Gastroesophageal sphincter (tissue), 4 donors: Measurements from ENCODE around the gene AGAP3. TPM values are rescaled to one million over a fixed set of nuclear protein-coding genes. Genes with fewer than 3 reads are reported as not detected.

Source experiments
- ATAC-seq: fragments of 150-250 bp; one replicate; pipeline ENCODE4 v1.9.1; 2016; ENCODE audit warnings: mild to moderate bottlenecking, moderate library complexity
- H3K27ac ChIP-seq, 4 donors: fragments of 200-600 bp; sonication (generic) in 3 of 4; 1 replicate in 3 of 4; 2 replicates in 1 of 4; pipeline ENCODE4 v1.5.1; 2016 to 2019
- H3K27me3 ChIP-seq: fragments of 200-600 bp; sonication (generic); one replicate; pipeline ENCODE4 v1.5.1; 2019
- H3K36me3 ChIP-seq, 2 donors: fragments of 200-600 bp; sonication (generic); one replicate each; pipeline ENCODE4 v1.5.1; 2019; ENCODE audit warnings: control low read depth in 1 of 2
- H3K4me1 ChIP-seq, 3 donors: fragments of 200-600 bp; sonication (generic); 1 replicate in 2 of 3; 2 replicates in 1 of 3; pipeline ENCODE4 v1.5.1; 2016 to 2019; ENCODE audit warnings: control low read depth in 2 of 3
- H3K4me3 ChIP-seq, 2 donors: fragments of 200-600 bp; sonication (generic); one replicate each; pipeline ENCODE4 v1.5.1; 2019; ENCODE audit warnings: mild to moderate bottlenecking in 1 of 2, moderate library complexity in 1 of 2
- H3K9me3 ChIP-seq, 3 donors: fragments of 200-600 bp; sonication (generic); one replicate each; pipeline ENCODE4 v1.5.1; 2017 to 2019; ENCODE audit warnings: control low read depth in 2 of 3
- CTCF ChIP-seq, 4 experiments: fragments of 200-600 bp in 2 of 4; fragments of 450-650 bp in 2 of 4; sonication (generic) in 1 of 4; IDR thresholded peaks; one replicate each; pipeline ENCODE4 v1.5.1; 2017 to 2019; ENCODE audit warnings: antibody characterized with exemption in 4 of 4, mild to moderate bottlenecking in 2 of 4, moderate library complexity in 2 of 4
- EP300 ChIP-seq: sonication (generic); formaldehyde crosslinking; IDR thresholded peaks from one replicate; pipeline ENCODE4 v1.6.1; 2017; ENCODE audit warnings: antibody characterized with exemption, mild to moderate bottlenecking
- POLR2A ChIP-seq, 2 donors: fragments of 450-650 bp; IDR thresholded peaks; one replicate each; pipeline ENCODE4 v1.6.1; 2017; ENCODE audit warnings: antibody characterized with exemption in 2 of 2, mild to moderate bottlenecking in 2 of 2, moderate library complexity in 1 of 2
- POLR2AphosphoS5 ChIP-seq: sonication (generic); formaldehyde crosslinking; IDR thresholded peaks from one replicate; pipeline ENCODE4 v1.6.1; 2017; ENCODE audit warnings: antibody characterized with exemption
- WGBS, 2 donors: methylation state at CpG; one replicate each; pipeline ENCODE4 v1.1.5; 2018; ENCODE audit warnings: low coverage in 1 of 2; 5-methylcytosine and 5-hydroxymethylcytosine counted together
- total RNA-seq, 4 donors: library from RNA; depleted of rRNA; stranded (reverse); fragments of >200 nt; gene quantifications; one replicate each; pipeline ENCODE4 v1.1.0, GENCODE V29; 2016

The AGAP3 gene
- total RNA-seq, 4 donors from 2014 or later, result 36.3 to 68.2 (median 55.7) TPM

GRCh38 chr7:151130741-151131157 is 44.5 kb downstream of the AGAP3 start:
- Histone ChIP-seq H3K4me1 (peaks cover 0 to 17% (median 0%) of the 10 kb centered on the region in 3 donors), H3K9me3 (no peaks in the 10 kb centered on the region), H3K27ac (no peak overlapping the region), H3K36me3 (peaks cover 0 to 93% of the 10 kb centered on the region in 2 donors), H3K4me3 (no peak overlapping the region), H3K27me3 (no peaks in the 10 kb centered on the region)
- WGBS, 2 donors, result no CpG with 5 or more reads among the region's 17 CpGs
- no peak for ATAC-seq
- no peak for TF ChIP-seq CTCF (IDR thresholded peaks at IDR 0.05)
- no peak for TF ChIP-seq POLR2AphosphoS5
- no peak for TF ChIP-seq POLR2A (IDR thresholded peaks at IDR 0.05)
- no peak for TF ChIP-seq EP300

DNA sequence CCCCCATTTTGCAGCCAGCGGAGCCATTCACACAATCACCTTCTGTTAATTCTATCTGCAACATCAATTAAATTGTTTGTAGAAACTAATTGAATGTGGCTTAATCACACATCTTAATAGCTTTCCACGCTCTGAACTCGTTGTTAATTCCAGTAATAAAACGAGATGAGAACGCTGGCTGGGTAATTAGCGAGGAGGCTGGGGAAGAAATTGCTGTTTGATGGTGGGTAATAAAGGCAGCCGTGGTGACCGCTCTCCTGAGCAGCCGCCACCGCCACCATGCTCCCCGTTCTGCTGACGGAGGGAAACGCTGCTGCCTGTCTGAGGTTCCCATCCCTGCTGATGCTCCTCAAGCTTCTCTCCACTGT is 44.9 kb downstream of the AGAP3 start:
- Histone ChIP-seq H3K9me3 (no peaks in the 10 kb centered on the region), H3K4me1 (peaks cover 0 to 12% (median 0%) of the 10 kb centered on the region in 3 donors), H3K27me3 (no peaks in the 10 kb centered on the region), H3K27ac (no peak overlapping the region), H3K36me3 (peaks cover 0 to 98% of the 10 kb centered on the region in 2 donors), H3K4me3 (no peak overlapping the region)
- no peak for ATAC-seq
- TF ChIP-seq POLR2A (IDR thresholded peaks at IDR 0.05) (no peak), EP300 (no peak), CTCF (IDR thresholded peaks at IDR 0.05) (no peak), POLR2AphosphoS5 (no peak)
- 87 to 88% methylated on average over 9 to 10 of the region's 13 CpGs for WGBS, 2 donors

DNA sequence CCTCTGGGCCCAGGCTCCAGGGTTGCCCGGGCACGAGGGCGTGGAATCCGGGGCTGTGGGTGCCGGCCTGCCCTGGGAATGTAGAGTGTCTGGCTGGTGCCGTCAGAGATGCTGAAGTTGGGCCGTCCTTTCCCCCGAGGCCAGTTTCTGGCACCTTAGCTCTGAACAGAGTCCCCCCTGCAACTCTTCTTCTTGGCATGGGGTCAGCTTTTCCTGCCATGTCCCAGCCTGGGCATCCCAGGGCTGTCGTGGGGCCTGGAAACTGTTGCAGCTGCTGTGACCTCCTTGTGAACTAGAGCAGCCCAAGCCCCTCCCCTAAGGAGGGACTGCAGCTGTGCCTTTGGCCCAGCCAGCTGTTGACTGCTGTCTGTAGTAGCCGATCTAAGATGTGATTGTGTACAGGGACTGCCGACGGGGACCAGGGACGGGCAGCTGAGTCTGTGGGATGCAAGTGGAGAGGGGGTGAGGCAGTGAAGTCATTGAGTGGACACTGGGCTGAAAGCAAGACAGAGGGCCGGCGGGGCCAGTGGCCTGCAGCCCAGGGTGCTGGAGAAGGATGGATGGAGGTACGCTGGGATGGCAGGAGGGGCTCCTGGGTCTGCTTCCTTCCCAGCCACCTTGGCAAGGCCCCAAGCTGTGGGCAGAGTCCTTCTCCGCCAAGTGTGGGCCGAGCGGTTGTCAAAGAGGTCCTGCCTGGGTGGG is 45.5 kb downstream of the AGAP3 start:
- no peak overlapping the region for H3K27ac ChIP-seq
- no peak overlapping the region for H3K4me3 ChIP-seq
- peaks cover 0 to 100% of the 10 kb centered on the region in 2 donors for H3K36me3 ChIP-seq
- 75% methylated on average over 4 of the region's 19 CpGs; no CpG with 5 or more reads in 1 of the 2 donors for WGBS, 2 donors
- ATAC-seq, result peak; percentile 16
- TF ChIP-seq POLR2AphosphoS5 (no peak), EP300 (no peak), CTCF (IDR thresholded peaks at IDR 0.05) (no peak), POLR2A (IDR thresholded peaks at IDR 0.05) (no peak)
- H3K27me3 ChIP-seq, result no peaks in the 10 kb centered on the region
- H3K4me1 ChIP-seq, result peaks cover 0 to 8% (median 0%) of the 10 kb centered on the region in 3 donors
- H3K9me3 ChIP-seq, result no peaks in the 10 kb centered on the region

GRCh38 chr7:151132461-151133205 is 46.4 kb downstream of the AGAP3 start:
- peaks cover 0 to 8% (median 0%) of the 10 kb centered on the region in 3 donors for H3K4me1 ChIP-seq
- 93 to 100% methylated on average over 1 to 5 of the region's 21 CpGs for WGBS, 2 donors
- H3K9me3 ChIP-seq, result no peaks in the 10 kb centered on the region
- no peak for TF ChIP-seq EP300
- no peak for TF ChIP-seq POLR2A (IDR thresholded peaks at IDR 0.05)
- TF ChIP-seq POLR2AphosphoS5, result no peak
- TF ChIP-seq CTCF (IDR thresholded peaks at IDR 0.05), result no peak
- H3K4me3 ChIP-seq, result no peak overlapping the region
- H3K27me3 ChIP-seq, result no peaks in the 10 kb centered on the region
- peaks cover 0 to 100% of the 10 kb centered on the region in 2 donors for H3K36me3 ChIP-seq
- no peak overlapping the region for H3K27ac ChIP-seq
- ATAC-seq, result no peak
